SK-N-MC (cell line): Measurements from ENCODE around the gene UNC13C.

Source experiments
- DNase-seq: peaks from one replicate; pipeline ENCODE4 v3.0.0-alpha.2; 2011; ENCODE audit warnings: low read depth, low spot score
- H3K27ac ChIP-seq: fragments of 200-600 bp; sonication (generic); 2 replicates; pipeline ENCODE4 v1.5.1; 2016; ENCODE audit warnings: mixed run types
- H3K36me3 ChIP-seq: fragments of 200-600 bp; sonication (generic); 2 replicates; pipeline ENCODE4 v1.6.1; 2017; ENCODE audit warnings: antibody characterized with exemption, low read length, mixed read lengths; ENCODE audit not compliant: insufficient read depth
- H3K4me3 ChIP-seq: fragments of 200-600 bp; sonication (generic); 2 replicates; pipeline ENCODE4 v1.5.1; 2016
- H3K9ac ChIP-seq: fragments of 200-600 bp; sonication (generic); 2 replicates; pipeline ENCODE4 v1.8.0; 2017; ENCODE audit warnings: mixed run types, mixed read lengths; ENCODE audit not compliant: insufficient read length
- H3K9me3 ChIP-seq: fragments of 200-600 bp; sonication (generic); 2 replicates; pipeline ENCODE4 v1.6.1; 2017; ENCODE audit warnings: low read depth, mild to moderate bottlenecking, antibody characterized with exemption, low read length, moderate library complexity, mixed read lengths
- EZH2 ChIP-seq: fragments of 200-600 bp; sonication (generic); IDR thresholded peaks from one replicate; pipeline ENCODE4 v1.6.1; 2017; ENCODE audit warnings: antibody characterized with exemption
- FOXP2 ChIP-seq: optimal IDR thresholded peaks from 2 replicates; pipeline ENCODE3; 2011; ENCODE audit warnings: mild to moderate bottlenecking, moderate library complexity; ENCODE audit not compliant: insufficient read depth; ENCODE audit errors: extremely low read length, control extremely low read depth
- POLR2AphosphoS5 ChIP-seq: IDR thresholded peaks from 2 replicates; pipeline ENCODE4 v1.6.1; 2012; ENCODE audit warnings: mild to moderate bottlenecking, low read depth, low read length, borderline replicate concordance

UNC13C gene

GRCh38 chr15:54280726-54281125 lies 302.5 kb downstream of the UNC13C start:
- no peak overlapping the region for H3K9ac ChIP-seq
- no peak overlapping the region for H3K4me3 ChIP-seq
- DNase-seq = no peak
- TF ChIP-seq POLR2AphosphoS5 = no peak
- H3K9me3 ChIP-seq = no peaks in the 10 kb centered on the region
- H3K36me3 ChIP-seq = no peaks in the 10 kb centered on the region
- no peak overlapping the region for H3K27ac ChIP-seq

GRCh38 chr15:54282228-54282836 lies 304.1 kb downstream of the UNC13C start:
- no peak overlapping the region for H3K4me3 ChIP-seq
- TF ChIP-seq FOXP2 = no peak
- TF ChIP-seq EZH2 = no peak
- TF ChIP-seq POLR2AphosphoS5 = no peak
- H3K36me3 ChIP-seq = no peaks in the 10 kb centered on the region
- no peak for DNase-seq
- H3K9ac ChIP-seq = no peak overlapping the region
- no peaks in the 10 kb centered on the region for H3K9me3 ChIP-seq
- no peak overlapping the region for H3K27ac ChIP-seq

- Histone ChIP-seq H3K9me3 (no peaks in the 10 kb centered on the region), H3K9ac (no peak overlapping the region), H3K27ac (no peak overlapping the region), H3K36me3 (no peaks in the 10 kb centered on the region), H3K4me3 (no peak overlapping the region)
- TF ChIP-seq FOXP2 (no peak), EZH2 (no peak), POLR2AphosphoS5 (no peak)
- no peak for DNase-seq
Measured at GRCh38 chr15:54288049-54288448, 309.8 kb downstream of the UNC13C start.

- TF ChIP-seq FOXP2 (no peak), POLR2AphosphoS5 (no peak), EZH2 (no peak)
- Histone ChIP-seq H3K36me3 (no peaks in the 10 kb centered on the region), H3K4me3 (no peak overlapping the region), H3K27ac (no peak overlapping the region), H3K9me3 (no peaks in the 10 kb centered on the region), H3K9ac (no peak overlapping the region)
- no peak for DNase-seq
Measured at GRCh38 chr15:54289590-54290136, 311.4 kb downstream of the UNC13C start.

- DNase-seq = no peak
- no peak for TF ChIP-seq EZH2
- no peak for TF ChIP-seq FOXP2
- TF ChIP-seq POLR2AphosphoS5 = no peak
- Histone ChIP-seq H3K4me3 (no peak overlapping the region), H3K27ac (no peak overlapping the region), H3K9me3 (no peaks in the 10 kb centered on the region), H3K36me3 (no peaks in the 10 kb centered on the region), H3K9ac (no peak overlapping the region)
Measured at GRCh38 chr15:54298396-54298795, 320.2 kb downstream of the UNC13C start.

GRCh38 chr15:54304321-54304720 lies 326.1 kb downstream of the UNC13C start:
- no peak for TF ChIP-seq FOXP2
- TF ChIP-seq POLR2AphosphoS5 = no peak
- TF ChIP-seq EZH2 = no peak
- no peaks in the 10 kb centered on the region for H3K36me3 ChIP-seq
- no peak overlapping the region for H3K9ac ChIP-seq
- H3K4me3 ChIP-seq = no peak overlapping the region
- no peaks in the 10 kb centered on the region for H3K9me3 ChIP-seq
- DNase-seq = no peak
- no peak overlapping the region for H3K27ac ChIP-seq

GRCh38 chr15:54305138-54305537 lies 326.9 kb downstream of the UNC13C start:
- no peak for DNase-seq
- H3K9me3 ChIP-seq = no peaks in the 10 kb centered on the region
- TF ChIP-seq POLR2AphosphoS5 (no peak), EZH2 (no peak), FOXP2 (no peak)
- H3K36me3 ChIP-seq = no peaks in the 10 kb centered on the region
- H3K27ac ChIP-seq = no peak overlapping the region
- H3K4me3 ChIP-seq = no peak overlapping the region
- H3K9ac ChIP-seq = no peak overlapping the region

GRCh38 chr15:54307252-54307902 lies 329.1 kb downstream of the UNC13C start:
- H3K9ac ChIP-seq = no peak overlapping the region
- no peak overlapping the region for H3K27ac ChIP-seq
- no peaks in the 10 kb centered on the region for H3K36me3 ChIP-seq
- no peak overlapping the region for H3K4me3 ChIP-seq
- DNase-seq = no peak
- H3K9me3 ChIP-seq = no peaks in the 10 kb centered on the region
- TF ChIP-seq POLR2AphosphoS5 (no peak), EZH2 (no peak), FOXP2 (no peak)

- no peak for TF ChIP-seq EZH2
- no peak for TF ChIP-seq POLR2AphosphoS5
- TF ChIP-seq FOXP2 = no peak
- Histone ChIP-seq H3K9me3 (no peaks in the 10 kb centered on the region), H3K36me3 (no peaks in the 10 kb centered on the region), H3K4me3 (no peak overlapping the region), H3K9ac (no peak overlapping the region), H3K27ac (no peak overlapping the region)
- no peak for DNase-seq
Measured at GRCh38 chr15:54307926-54308325, 329.7 kb downstream of the UNC13C start.
